Upper lobe of left lung (tissue), 6 donors: ENCODE data around the gene VTA1. TPM values are rescaled to one million over a fixed set of nuclear protein-coding genes. Genes with fewer than 3 reads are reported as not detected.
"Not testable (repeated sequence)": the region's sequence is repeated elsewhere in the genome, so short reads cannot be mapped to it uniquely, and the experiment has no call there.

Experiments
- ATAC-seq, 2 donors: fragments of 200-7000 bp; cut with Tn5 transposase; one replicate each; pipeline ENCODE4 v1.9.1; 2022; ENCODE audit warnings: mild to moderate bottlenecking in 2 of 2, moderate library complexity in 2 of 2; ENCODE audit not compliant: low FRiP score in 2 of 2
- DNase-seq, 2 donors: peaks; one replicate each; pipeline ENCODE4 v3.0.0-alpha.2; 2019 to 2020
- H3K27ac ChIP-seq, 4 donors: fragments of 200-600 bp; sonication (generic); one replicate each; pipeline ENCODE4 v1.5.1; 2016 to 2019
- H3K27me3 ChIP-seq, 4 donors: fragments of 200-600 bp; sonication (generic); one replicate each; pipeline ENCODE4 v1.5.1; 2017 to 2019
- H3K36me3 ChIP-seq, 4 donors: fragments of 200-600 bp; sonication (generic); one replicate each; pipeline ENCODE4 v1.5.1; 2016 to 2019
- H3K4me1 ChIP-seq, 4 donors: fragments of 200-600 bp; sonication (generic); one replicate each; pipeline ENCODE4 v1.5.1; 2018 to 2019
- H3K4me3 ChIP-seq, 4 donors: fragments of 200-600 bp; sonication (generic); one replicate each; pipeline ENCODE4 v1.5.1; 2017 to 2019; ENCODE audit warnings: mild to moderate bottlenecking in 2 of 4, moderate library complexity in 1 of 4
- H3K9me3 ChIP-seq, 4 donors: fragments of 200-600 bp; sonication (generic); one replicate each; pipeline ENCODE4 v1.5.1; 2018 to 2019
- CTCF ChIP-seq, 6 experiments: fragments of 450-650 bp in 4 of 6; fragments of 200-600 bp in 2 of 6; sonication (generic) in 2 of 6; IDR thresholded peaks; one replicate each; pipeline ENCODE4 v1.5.1; 2016 to 2019; ENCODE audit warnings: antibody characterized with exemption in 6 of 6
- EP300 ChIP-seq, 4 donors: sonication (generic); formaldehyde crosslinking; IDR thresholded peaks; one replicate each; pipeline ENCODE4 v1.5.1; 2017; ENCODE audit warnings: antibody characterized with exemption in 4 of 4, control low read depth in 2 of 4
- POLR2A ChIP-seq, 4 donors: fragments of 450-650 bp; IDR thresholded peaks; one replicate each; pipeline ENCODE4 v1.5.1; 2016 to 2017; ENCODE audit warnings: antibody characterized with exemption in 4 of 4, mild to moderate bottlenecking in 2 of 4
- POLR2AphosphoS5 ChIP-seq, 2 donors: sonication (generic); formaldehyde crosslinking; IDR thresholded peaks; one replicate each; pipeline ENCODE4 v1.5.1; 2017; ENCODE audit warnings: antibody characterized with exemption in 2 of 2
- WGBS, 2 donors: methylation state at CpG; one replicate each; pipeline ENCODE4 v1.1.5; 2017 to 2018; 5-methylcytosine and 5-hydroxymethylcytosine counted together
- total RNA-seq, 6 donors: library from RNA; depleted of rRNA in 4 of 6; stranded (reverse); fragments of >200 nt in 4 of 6; gene quantifications; one replicate each; pipeline versions ENCODE4 v1.1.0 to v1.2.1, GENCODE V29; 2016 to 2021
- donor health status: DM: no; HTN: no; CAD: no; lungs with moderate emphysema.
- donor health status: DM: no; HTN: yes; CAD: no; lungs with severe emphysema.

VTA1 gene
- 10 to 100 TPM; 15.8 to 36.0 (median 25.7) TPM for total RNA-seq

DNA sequence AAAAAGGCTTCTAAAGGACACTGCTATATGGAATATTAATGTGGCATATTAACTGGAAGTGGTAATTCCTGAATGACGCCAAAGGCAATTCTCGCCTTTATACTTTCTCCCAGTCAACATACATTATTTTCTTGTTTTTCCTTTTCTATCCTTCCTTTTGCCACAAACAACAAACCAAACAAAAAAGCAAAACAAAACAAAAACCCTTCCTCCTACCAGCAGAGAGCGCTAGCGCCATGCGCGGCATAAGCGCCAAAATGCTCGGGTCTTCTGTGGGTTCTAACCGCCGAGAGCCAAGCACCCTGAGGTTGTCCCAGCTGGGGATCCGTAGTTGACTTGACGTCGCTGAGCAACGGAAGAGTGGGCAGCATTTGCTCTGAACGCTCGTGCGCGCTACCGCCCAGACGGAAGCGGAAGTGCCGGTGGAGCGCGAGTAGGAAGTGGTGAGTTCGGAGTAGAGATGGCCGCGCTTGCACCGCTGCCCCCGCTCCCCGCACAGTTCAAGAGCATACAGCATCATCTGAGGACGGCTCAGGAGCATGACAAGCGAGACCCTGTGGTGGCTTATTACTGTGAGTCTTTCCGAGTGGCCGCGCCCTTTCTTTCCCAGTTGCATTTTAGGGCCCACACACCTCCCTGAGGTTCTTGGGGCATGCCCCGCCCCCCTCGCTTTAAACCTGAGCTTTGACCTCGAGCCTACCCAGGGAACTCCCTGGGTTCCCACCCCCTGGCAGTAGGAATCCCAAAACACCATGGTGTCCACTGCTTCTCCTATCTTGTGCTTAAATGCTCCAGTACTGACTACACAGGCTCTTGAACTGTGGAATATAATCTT lies at the start of gene VTA1, which contains the start of gene NMBR:
Gene VTA1 (plus strand): TSS at position 436 of the 835 bp plus-strand sequence. CDS start 25 bp downstream, at position 461.
Gene NMBR (minus strand): TSS at position 295 of the 835 bp plus-strand sequence. CDS start 58,464 bp downstream, outside the sequence.
- 0 to 1% methylated on average over 21 to 38 of the region's 38 CpGs for WGBS, 2 donors
- Histone ChIP-seq H3K9me3 (no peaks in the 10 kb centered on the region), H3K27me3 (no peaks in the 10 kb centered on the region), H3K4me1 (peaks cover 12 to 26% (median 21%) of the 10 kb centered on the region in 4 donors), H3K36me3 (peaks cover 0 to 8% (median 0%) of the 10 kb centered on the region in 4 donors), H3K4me3 (peak within 1 kb of the TSS; percentile 77 to 98 (median 84)), H3K27ac (peak within 1 kb of the TSS; percentile 63 to 80 (median 74))
- TF ChIP-seq POLR2AphosphoS5 (IDR thresholded peaks at IDR 0.05) (peak; percentile 93 to 98), CTCF (IDR thresholded peaks at IDR 0.05) (peak; percentile 63 to 94 (median 82)), POLR2A (IDR thresholded peaks at IDR 0.05) (peak in 2 of 4 donors; percentile 56 to 66), EP300 (IDR thresholded peaks at IDR 0.05) (peak in 2 of 4 donors; percentile 52 to 89)
- ATAC-seq (peak; percentile 99 to 100), DNase-seq (peak; percentile 96 to 98)

- H3K4me1 ChIP-seq, H3K4me3 ChIP-seq, H3K27me3 ChIP-seq, H3K9me3 ChIP-seq, H3K27ac ChIP-seq, H3K36me3 ChIP-seq, ATAC-seq, DNase-seq: not testable (repeated sequence)
- 73 to 97% methylated on average over 5 of the region's 5 CpGs for WGBS, 2 donors
Measured at GRCh38 chr6:142104820-142105219, 42.2 kb upstream of the VTA1 start.

GRCh38 chr6:142110820-142111219 lies 36.2 kb upstream of the VTA1 start:
- not testable (repeated sequence) for H3K4me1 ChIP-seq, DNase-seq, H3K27ac ChIP-seq, H3K27me3 ChIP-seq, H3K4me3 ChIP-seq, H3K9me3 ChIP-seq, H3K36me3 ChIP-seq, ATAC-seq
- 86 to 88% methylated on average over 9 of the region's 9 CpGs for WGBS, 2 donors

DNA sequence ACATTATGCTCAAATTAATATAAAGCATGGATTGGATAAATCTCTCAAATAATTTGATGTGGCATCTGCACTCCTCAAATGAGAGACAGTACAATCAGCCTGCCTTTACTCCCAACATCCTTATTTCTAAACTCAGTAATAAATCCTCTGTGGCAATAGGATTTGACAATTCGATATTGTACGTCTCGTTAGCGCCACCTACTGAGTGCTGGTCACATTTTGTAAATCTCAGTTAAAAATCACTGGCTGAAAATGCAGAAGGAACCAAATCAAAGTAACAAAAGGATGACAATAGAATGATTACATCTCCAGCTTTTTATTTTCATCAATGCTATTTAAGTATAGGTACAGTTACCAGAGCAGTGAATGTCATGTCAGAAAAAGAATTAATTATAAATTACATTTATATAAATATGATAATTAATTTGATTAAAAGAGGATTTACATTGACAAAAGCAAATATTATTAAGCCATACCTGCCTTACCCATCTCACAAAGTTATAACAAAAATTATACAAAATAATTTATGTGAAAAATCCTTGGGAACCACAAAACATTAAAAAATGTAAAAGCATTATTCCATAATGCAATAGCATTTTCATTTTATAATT lies 34.5 kb upstream of the VTA1 start:
- Histone ChIP-seq H3K27me3 (no peaks in the 10 kb centered on the region), H3K9me3 (no peaks in the 10 kb centered on the region), H3K4me1 (no peaks in the 10 kb centered on the region), H3K4me3 (no peak overlapping the region), H3K27ac (no peak overlapping the region), H3K36me3 (no peaks in the 10 kb centered on the region)
- ATAC-seq (peak in 1 of 2 donors; percentile 60), DNase-seq (peak in 1 of 2 donors; percentile 47)
- WGBS, 2 donors = 0% methylated on average over 4 of the region's 4 CpGs
- TF ChIP-seq POLR2AphosphoS5 (IDR thresholded peaks at IDR 0.05) (no peak), CTCF (IDR thresholded peaks at IDR 0.05) (peak in 5 of 6 experiments; percentile 37 to 67 (median 54)), POLR2A (IDR thresholded peaks at IDR 0.05) (no peak), EP300 (IDR thresholded peaks at IDR 0.05) (no peak)

- no peaks in the 10 kb centered on the region for H3K9me3 ChIP-seq
- H3K4me3 ChIP-seq = no peak overlapping the region
- 89% methylated on average over 2 of the region's 2 CpGs for WGBS, 2 donors
- DNase-seq (no peak), ATAC-seq (no peak)
- H3K4me1 ChIP-seq = no peaks in the 10 kb centered on the region
- H3K36me3 ChIP-seq = no peaks in the 10 kb centered on the region
- H3K27me3 ChIP-seq = no peaks in the 10 kb centered on the region
- H3K27ac ChIP-seq = no peak overlapping the region
- TF ChIP-seq POLR2A (IDR thresholded peaks at IDR 0.05) (no peak), CTCF (IDR thresholded peaks at IDR 0.05) (no peak), POLR2AphosphoS5 (IDR thresholded peaks at IDR 0.05) (no peak), EP300 (IDR thresholded peaks at IDR 0.05) (no peak)
Measured at GRCh38 chr6:142117366-142117765, 29.7 kb upstream of the VTA1 start.
